Rectal smooth muscle tissue (tissue), 1 donor: ENCODE results near the gene ZNF148.
A peak's percentile ranks its signal among the peaks of the same experiment; 100 is the strongest.

Experiments used
- H3K27ac ChIP-seq: one replicate; pipeline ENCODE4 v1.7.0; 2013; ENCODE audit warnings: low read depth, low read length, inconsistent platforms
- H3K27me3 ChIP-seq: one replicate; pipeline ENCODE4 v1.7.0; 2013; ENCODE audit warnings: low read length; ENCODE audit not compliant: control insufficient read depth, insufficient read depth
- H3K36me3 ChIP-seq: one replicate; pipeline ENCODE4 v1.7.0; 2013; ENCODE audit warnings: low read length; ENCODE audit not compliant: control insufficient read depth, insufficient read depth
- H3K4me1 ChIP-seq: one replicate; pipeline ENCODE4 v1.7.0; 2013; ENCODE audit warnings: low read length; ENCODE audit not compliant: control insufficient read depth, insufficient read depth
- H3K4me3 ChIP-seq: one replicate; pipeline ENCODE4 v1.7.0; 2013; ENCODE audit warnings: low read length
- H3K9ac ChIP-seq: one replicate; pipeline ENCODE4 v1.7.0; 2013; ENCODE audit warnings: low read length

ZNF148 gene

GRCh38 chr3:125319765-125320164 is 55.4 kb downstream of the ZNF148 start:
- Histone ChIP-seq H3K27me3 (no peaks in the 10 kb centered on the region), H3K9ac (no peak overlapping the region), H3K4me1 (no peaks in the 10 kb centered on the region), H3K36me3 (peaks cover 2% of the 10 kb centered on the region), H3K4me3 (no peak overlapping the region), H3K27ac (no peak overlapping the region)

GRCh38 chr3:125318871-125319270 is 56.3 kb downstream of the ZNF148 start:
- Histone ChIP-seq H3K9ac (no peak overlapping the region), H3K36me3 (peaks cover 2% of the 10 kb centered on the region)

GRCh38 chr3:125318167-125318865 is 56.8 kb downstream of the ZNF148 start:
- Histone ChIP-seq H3K27me3 (no peaks in the 10 kb centered on the region), H3K36me3 (peaks cover 2% of the 10 kb centered on the region), H3K27ac (no peak overlapping the region), H3K4me1 (no peaks in the 10 kb centered on the region), H3K4me3 (no peak overlapping the region), H3K9ac (no peak overlapping the region)

More at GRCh38 chr3:125318871-125319270, 56.3 kb downstream of the ZNF148 start:
- H3K27ac ChIP-seq: no peak overlapping the region
- H3K27me3 ChIP-seq: no peaks in the 10 kb centered on the region
- no peaks in the 10 kb centered on the region for H3K4me1 ChIP-seq
- H3K4me3 ChIP-seq: no peak overlapping the region

GRCh38 chr3:125317761-125318160 is 57.4 kb downstream of the ZNF148 start:
- Histone ChIP-seq H3K4me1 (no peaks in the 10 kb centered on the region), H3K36me3 (peaks cover 2% of the 10 kb centered on the region), H3K27ac (no peak overlapping the region), H3K9ac (no peak overlapping the region), H3K27me3 (no peaks in the 10 kb centered on the region), H3K4me3 (no peak overlapping the region)

- peaks cover 2% of the 10 kb centered on the region for H3K36me3 ChIP-seq
- no peak overlapping the region for H3K27ac ChIP-seq
- no peaks in the 10 kb centered on the region for H3K4me1 ChIP-seq
- H3K4me3 ChIP-seq: no peak overlapping the region
- no peak overlapping the region for H3K9ac ChIP-seq
- no peaks in the 10 kb centered on the region for H3K27me3 ChIP-seq
Observed at GRCh38 chr3:125316949-125317348, 58.2 kb downstream of the ZNF148 start.

- Histone ChIP-seq H3K9ac (no peak overlapping the region), H3K27me3 (no peaks in the 10 kb centered on the region), H3K27ac (no peak overlapping the region), H3K4me3 (no peak overlapping the region), H3K4me1 (no peaks in the 10 kb centered on the region), H3K36me3 (peaks cover 2% of the 10 kb centered on the region)
Observed at GRCh38 chr3:125316246-125316645, 58.9 kb downstream of the ZNF148 start.

GRCh38 chr3:125313060-125313635 is 62.0 kb downstream of the ZNF148 start:
- Histone ChIP-seq H3K27ac (no peak overlapping the region), H3K4me3 (no peak overlapping the region), H3K36me3 (no peaks in the 10 kb centered on the region), H3K4me1 (no peaks in the 10 kb centered on the region), H3K27me3 (no peaks in the 10 kb centered on the region), H3K9ac (no peak overlapping the region)

- Histone ChIP-seq H3K4me3 (peak overlapping the region; percentile 38), H3K27me3 (no peaks in the 10 kb centered on the region), H3K36me3 (no peaks in the 10 kb centered on the region), H3K27ac (no peak overlapping the region), H3K4me1 (no peaks in the 10 kb centered on the region), H3K9ac (no peak overlapping the region)
Observed at GRCh38 chr3:125310623-125311081, 64.5 kb downstream of the ZNF148 start.

- no peak overlapping the region for H3K4me3 ChIP-seq
- no peaks in the 10 kb centered on the region for H3K27me3 ChIP-seq
- H3K9ac ChIP-seq: no peak overlapping the region
- no peak overlapping the region for H3K27ac ChIP-seq
- H3K36me3 ChIP-seq: no peaks in the 10 kb centered on the region
- no peaks in the 10 kb centered on the region for H3K4me1 ChIP-seq
Observed at GRCh38 chr3:125309476-125309875, 65.6 kb downstream of the ZNF148 start.

GRCh38 chr3:125306620-125307019 is 68.5 kb downstream of the ZNF148 start:
- H3K27me3 ChIP-seq: no peaks in the 10 kb centered on the region
- H3K36me3 ChIP-seq: no peaks in the 10 kb centered on the region
- H3K4me3 ChIP-seq: no peak overlapping the region

GRCh38 chr3:125302932-125303331 is 72.2 kb downstream of the ZNF148 start:
- Histone ChIP-seq H3K4me1 (no peaks in the 10 kb centered on the region), H3K27ac (no peak overlapping the region), H3K36me3 (no peaks in the 10 kb centered on the region), H3K4me3 (no peak overlapping the region), H3K27me3 (no peaks in the 10 kb centered on the region), H3K9ac (no peak overlapping the region)

More at GRCh38 chr3:125306620-125307019, 68.5 kb downstream of the ZNF148 start:
- Histone ChIP-seq H3K4me1 (no peaks in the 10 kb centered on the region), H3K27ac (no peak overlapping the region), H3K9ac (no peak overlapping the region)

GRCh38 chr3:125300416-125300815 is 74.7 kb downstream of the ZNF148 start:
- Histone ChIP-seq H3K4me1 (no peaks in the 10 kb centered on the region), H3K36me3 (no peaks in the 10 kb centered on the region), H3K9ac (no peak overlapping the region), H3K4me3 (no peak overlapping the region), H3K27ac (no peak overlapping the region), H3K27me3 (no peaks in the 10 kb centered on the region)

GRCh38 chr3:125294411-125294810 is 80.7 kb downstream of the ZNF148 start:
- no peak overlapping the region for H3K4me3 ChIP-seq
- no peak overlapping the region for H3K27ac ChIP-seq
- H3K27me3 ChIP-seq: no peaks in the 10 kb centered on the region
- no peaks in the 10 kb centered on the region for H3K4me1 ChIP-seq
- no peak overlapping the region for H3K9ac ChIP-seq
- H3K36me3 ChIP-seq: no peaks in the 10 kb centered on the region
